Sigmoid colon (tissue), 4 donors: ENCODE measurements around the gene WDSUB1.

ENCODE experiments used
- CTCF ChIP-seq, 4 experiments: fragments of 450-650 bp in 3 of 4; fragments of 200-600 bp in 1 of 4; IDR thresholded peaks; one replicate each; pipeline ENCODE4 v1.5.1; 2016 to 2019; ENCODE audit warnings: antibody characterized with exemption in 4 of 4, mild to moderate bottlenecking in 3 of 4, moderate library complexity in 2 of 4
- POLR2A ChIP-seq, 2 donors: fragments of 450-650 bp; IDR thresholded peaks; one replicate each; pipeline ENCODE4 v1.6.1; 2016; ENCODE audit warnings: antibody characterized with exemption in 2 of 2, mild to moderate bottlenecking in 2 of 2, moderate library complexity in 2 of 2
- POLR2AphosphoS5 ChIP-seq, 4 donors: sonication (generic); formaldehyde crosslinking; IDR thresholded peaks; one replicate each; pipeline ENCODE4 v1.6.1; 2017; ENCODE audit warnings: antibody characterized with exemption in 4 of 4

DNA sequence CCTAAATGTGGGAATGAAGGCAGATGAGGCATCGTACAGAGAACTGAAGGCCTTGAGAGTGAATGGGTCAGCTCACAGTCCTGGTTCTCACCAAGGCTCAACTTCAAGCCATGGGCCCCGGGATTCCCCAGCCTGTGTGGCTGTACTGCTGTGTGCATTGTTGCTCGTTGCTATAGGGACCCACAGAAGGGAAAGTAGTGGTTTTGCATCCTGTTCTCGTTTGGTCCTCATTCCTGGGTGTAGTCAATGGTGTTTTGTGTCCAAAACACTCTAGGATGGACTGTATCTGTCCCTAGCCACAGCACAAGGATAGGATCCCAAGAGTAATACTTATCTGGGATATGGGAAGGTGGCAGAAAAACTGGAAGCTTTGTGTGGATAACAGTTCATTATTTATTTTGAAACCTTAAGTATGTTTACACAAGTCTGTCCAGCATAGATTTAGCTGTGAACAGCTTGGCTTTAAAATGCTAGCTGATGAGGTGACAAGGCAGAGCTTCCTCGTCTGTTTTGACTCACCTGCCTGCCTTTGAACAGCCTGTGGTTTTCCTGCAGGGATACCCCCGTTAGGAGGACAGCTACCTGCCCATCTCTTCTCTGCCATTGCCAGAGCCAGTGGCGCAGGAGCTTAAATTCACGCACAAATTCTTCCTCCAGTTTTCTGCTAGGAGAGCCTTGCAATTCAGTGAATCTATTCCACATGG, 85.0 kb downstream of the WDSUB1 start:
- TF ChIP-seq POLR2AphosphoS5 (IDR thresholded peaks at IDR 0.05) (no peak), CTCF (IDR thresholded peaks at IDR 0.05) (no peak), POLR2A (IDR thresholded peaks at IDR 0.05) (no peak)
